Activated naive CD4-positive, alpha-beta T cell treated with anti-CD3 and anti-CD28 coated beads, Interleukin-2, amount 50 U/mL, for 72 hours (primary cell): ENCODE data around the gene SLCO2A1. TPM values are rescaled to one million over a fixed set of nuclear protein-coding genes. Genes with fewer than 3 reads are reported as not detected.

ENCODE experiments used
- ATAC-seq, 2 donors: fragments of 150-1000 bp; cut with Tn5 transposase; 2 replicates each; pipeline ENCODE4 v1.10.0; 2021; ENCODE audit warnings: mild to moderate bottlenecking in 2 of 2, moderate library complexity in 2 of 2
- DNase-seq, 2 donors: peaks; one replicate each; pipeline ENCODE4 v3.0.0; 2021 to 2022; ENCODE audit warnings: low spot score in 2 of 2
- H3K27ac Mint-ChIP-seq, 2 donors: one replicate each; pipeline ENCODE4 v1.8.0; 2022; ENCODE audit warnings: mild to moderate bottlenecking in 2 of 2, mixed read lengths in 2 of 2
- H3K36me3 Mint-ChIP-seq, 2 donors: one replicate each; pipeline ENCODE4 v1.8.0; 2022; ENCODE audit warnings: mixed read lengths in 2 of 2
- H3K9me3 Mint-ChIP-seq, 2 donors: one replicate each; pipeline ENCODE4 v1.8.0; 2022; ENCODE audit warnings: mixed read lengths in 2 of 2
- total RNA-seq, 2 donors: library from RNA; stranded (reverse); gene quantifications; one replicate each; pipeline ENCODE4 v1.2.3, GENCODE V29; 2022

The SLCO2A1 gene
- total RNA-seq, 2 donors from 2014 or later: not detected

- ATAC-seq (no peak), DNase-seq (no peak)
- Mint-ChIP-seq H3K9me3 (no peaks in the 10 kb centered on the region), H3K27ac (no peak overlapping the region), H3K36me3 (no peaks in the 10 kb centered on the region)
Measured at GRCh38 chr3:134027631-134028030, 2.1 kb downstream of the SLCO2A1 start.

GRCh38 chr3:134020135-134020680 is 9.5 kb downstream of the SLCO2A1 start:
- Mint-ChIP-seq H3K36me3 (no peaks in the 10 kb centered on the region), H3K9me3 (no peaks in the 10 kb centered on the region), H3K27ac (no peak overlapping the region)
- ATAC-seq: no peak
- no peak for DNase-seq

GRCh38 chr3:134018850-134019249 is 10.9 kb downstream of the SLCO2A1 start:
- Mint-ChIP-seq H3K27ac (no peak overlapping the region), H3K36me3 (no peaks in the 10 kb centered on the region), H3K9me3 (no peaks in the 10 kb centered on the region)
- no peak for ATAC-seq
- no peak for DNase-seq

- Mint-ChIP-seq H3K36me3 (no peaks in the 10 kb centered on the region), H3K27ac (no peak overlapping the region), H3K9me3 (no peaks in the 10 kb centered on the region)
- ATAC-seq (no peak), DNase-seq (no peak)
Measured at GRCh38 chr3:134018406-134018805, 11.3 kb downstream of the SLCO2A1 start.

- Mint-ChIP-seq H3K27ac (no peak overlapping the region), H3K9me3 (no peaks in the 10 kb centered on the region), H3K36me3 (no peaks in the 10 kb centered on the region)
- DNase-seq (no peak), ATAC-seq (no peak)
Measured at GRCh38 chr3:134017490-134017889, 12.2 kb downstream of the SLCO2A1 start.

- Mint-ChIP-seq H3K36me3 (no peaks in the 10 kb centered on the region), H3K27ac (no peak overlapping the region), H3K9me3 (no peaks in the 10 kb centered on the region)
- ATAC-seq: no peak
- DNase-seq: no peak
Measured at GRCh38 chr3:134014270-134014669, 15.5 kb downstream of the SLCO2A1 start.

- no peak overlapping the region for H3K27ac Mint-ChIP-seq
- no peak for DNase-seq
- no peak for ATAC-seq
- H3K9me3 Mint-ChIP-seq: no peaks in the 10 kb centered on the region
- no peaks in the 10 kb centered on the region for H3K36me3 Mint-ChIP-seq
Measured at GRCh38 chr3:134013280-134013679, 16.4 kb downstream of the SLCO2A1 start.

- ATAC-seq: no peak
- H3K9me3 Mint-ChIP-seq: no peaks in the 10 kb centered on the region
- DNase-seq: no peak
- no peaks in the 10 kb centered on the region for H3K36me3 Mint-ChIP-seq
- no peak overlapping the region for H3K27ac Mint-ChIP-seq
Measured at GRCh38 chr3:134009345-134010000, 20.3 kb downstream of the SLCO2A1 start.

GRCh38 chr3:134008630-134009156 is 21.0 kb downstream of the SLCO2A1 start:
- H3K27ac Mint-ChIP-seq: no peak overlapping the region
- no peaks in the 10 kb centered on the region for H3K36me3 Mint-ChIP-seq
- DNase-seq: no peak
- H3K9me3 Mint-ChIP-seq: no peaks in the 10 kb centered on the region
- ATAC-seq: no peak

- Mint-ChIP-seq H3K36me3 (no peaks in the 10 kb centered on the region), H3K9me3 (no peaks in the 10 kb centered on the region), H3K27ac (no peak overlapping the region)
- DNase-seq (no peak), ATAC-seq (no peak)
Measured at GRCh38 chr3:134007819-134008218, 21.9 kb downstream of the SLCO2A1 start.

GRCh38 chr3:134004841-134005240 is 24.9 kb downstream of the SLCO2A1 start:
- ATAC-seq: no peak
- Mint-ChIP-seq H3K36me3 (no peaks in the 10 kb centered on the region), H3K27ac (no peak overlapping the region)

GRCh38 chr3:134003066-134003465 is 26.7 kb downstream of the SLCO2A1 start:
- no peak for ATAC-seq
- H3K36me3 Mint-ChIP-seq: no peaks in the 10 kb centered on the region
- no peak for DNase-seq
- H3K9me3 Mint-ChIP-seq: no peaks in the 10 kb centered on the region
- no peak overlapping the region for H3K27ac Mint-ChIP-seq

More at GRCh38 chr3:134004841-134005240, 24.9 kb downstream of the SLCO2A1 start:
- H3K9me3 Mint-ChIP-seq: no peaks in the 10 kb centered on the region
- no peak for DNase-seq

- no peaks in the 10 kb centered on the region for H3K9me3 Mint-ChIP-seq
Measured at GRCh38 chr3:134002306-134002705, 27.4 kb downstream of the SLCO2A1 start.

GRCh38 chr3:134001251-134001650 is 28.5 kb downstream of the SLCO2A1 start:
- ATAC-seq (no peak), DNase-seq (no peak)
- H3K36me3 Mint-ChIP-seq: no peaks in the 10 kb centered on the region
- no peaks in the 10 kb centered on the region for H3K9me3 Mint-ChIP-seq
- no peak overlapping the region for H3K27ac Mint-ChIP-seq

More at GRCh38 chr3:134002306-134002705, 27.4 kb downstream of the SLCO2A1 start:
- H3K36me3 Mint-ChIP-seq: no peaks in the 10 kb centered on the region
- H3K27ac Mint-ChIP-seq: no peak overlapping the region
- no peak for DNase-seq
- no peak for ATAC-seq

- no peak overlapping the region for H3K27ac Mint-ChIP-seq
- no peaks in the 10 kb centered on the region for H3K36me3 Mint-ChIP-seq
- no peaks in the 10 kb centered on the region for H3K9me3 Mint-ChIP-seq
- DNase-seq: no peak
- ATAC-seq: no peak
Measured at GRCh38 chr3:133999891-134000685, 29.6 kb downstream of the SLCO2A1 start.

GRCh38 chr3:133998691-133999241 is 31.0 kb downstream of the SLCO2A1 start:
- no peak for DNase-seq
- Mint-ChIP-seq H3K27ac (no peak overlapping the region), H3K36me3 (no peaks in the 10 kb centered on the region), H3K9me3 (no peaks in the 10 kb centered on the region)
- ATAC-seq: no peak
